H9 (cell line): ENCODE measurements around the gene SP100. TPM values are rescaled to one million over a fixed set of nuclear protein-coding genes. Genes with fewer than 3 reads are reported as not detected.

ENCODE experiments used
- DNase-seq: peaks from one replicate; pipeline ENCODE4 v3.0.0-alpha.2; 2017
- H2AFZ ChIP-seq: one replicate; pipeline ENCODE4 v1.6.1; 2013; ENCODE audit warnings: mild to moderate bottlenecking, low read length, control low read depth, moderate library complexity
- H2AK5ac ChIP-seq: 2 replicates; pipeline ENCODE4 v1.6.1; 2013; ENCODE audit warnings: low read length, control low read depth, mixed read lengths; ENCODE audit not compliant: insufficient read length
- H2BK120ac ChIP-seq: one replicate; pipeline ENCODE4 v1.6.1; 2013; ENCODE audit warnings: low read depth, mild to moderate bottlenecking, low read length, control low read depth, inconsistent platforms; ENCODE audit not compliant: poor library complexity, severe bottlenecking
- H2BK12ac ChIP-seq: 2 replicates; pipeline ENCODE4 v1.6.1; 2013; ENCODE audit warnings: low read length, control low read depth, mixed read lengths, low read depth; ENCODE audit not compliant: insufficient read length
- H2BK15ac ChIP-seq: 2 replicates; pipeline ENCODE4 v1.6.1; 2013; ENCODE audit warnings: low read depth, low read length, control low read depth
- H2BK20ac ChIP-seq: one replicate; pipeline ENCODE4 v1.6.1; 2013; ENCODE audit warnings: low read depth, mild to moderate bottlenecking, low read length, control low read depth, inconsistent platforms; ENCODE audit not compliant: poor library complexity, severe bottlenecking
- H2BK5ac ChIP-seq: 2 replicates; pipeline ENCODE4 v1.6.1; 2013; ENCODE audit warnings: low read length, control low read depth, mixed read lengths; ENCODE audit not compliant: insufficient read length
- H3K14ac ChIP-seq: 2 replicates; pipeline ENCODE4 v1.6.1; 2013; ENCODE audit warnings: low read length, control low read depth; ENCODE audit not compliant: insufficient read depth
- H3K18ac ChIP-seq: 2 replicates; pipeline ENCODE4 v1.6.1; 2013; ENCODE audit warnings: low read depth, mild to moderate bottlenecking, mixed read lengths, low read length, control low read depth; ENCODE audit not compliant: insufficient read length
- H3K23ac ChIP-seq: 2 replicates; pipeline ENCODE4 v1.6.1; 2013; ENCODE audit warnings: low read length, control low read depth, mixed read lengths, low read depth; ENCODE audit not compliant: insufficient read length
- H3K23me2 ChIP-seq: 2 replicates; pipeline ENCODE4 v1.6.1; 2013; ENCODE audit warnings: low read depth, mild to moderate bottlenecking, mixed read lengths, low read length, control low read depth; ENCODE audit not compliant: insufficient read length, poor library complexity, severe bottlenecking
- H3K27ac ChIP-seq: 2 replicates; pipeline ENCODE4 v1.5.1; 2013; ENCODE audit warnings: low read length, control low read depth, mixed read lengths, low read depth; ENCODE audit not compliant: insufficient read length
- H3K27me3 ChIP-seq: 2 replicates; pipeline ENCODE4 v1.6.1; 2013; ENCODE audit warnings: low read length, control low read depth, inconsistent platforms; ENCODE audit not compliant: insufficient read depth
- H3K4ac ChIP-seq: 2 replicates; pipeline ENCODE4 v1.6.1; 2013; ENCODE audit warnings: low read depth, mild to moderate bottlenecking, control low read depth, inconsistent platforms, low read length, moderate library complexity
- H3K4me1 ChIP-seq: 2 replicates; pipeline ENCODE4 v1.6.1; 2013; ENCODE audit warnings: low read length, control low read depth, inconsistent platforms; ENCODE audit not compliant: insufficient read depth
- H3K4me2 ChIP-seq: 2 replicates; pipeline ENCODE4 v1.6.1; 2013; ENCODE audit warnings: low read length, control low read depth, mixed read lengths; ENCODE audit not compliant: insufficient read length, insufficient read depth
- H3K56ac ChIP-seq: 2 replicates; pipeline ENCODE4 v1.6.1; 2013; ENCODE audit warnings: low read depth, mild to moderate bottlenecking, mixed read lengths, low read length, control low read depth; ENCODE audit not compliant: insufficient read length
- H3K79me1 ChIP-seq: 2 replicates; pipeline ENCODE4 v1.6.1; 2013; ENCODE audit warnings: low read depth, mild to moderate bottlenecking, moderate library complexity, low read length, control low read depth, inconsistent platforms; ENCODE audit not compliant: insufficient read depth, poor library complexity, severe bottlenecking
- H3K79me2 ChIP-seq: 2 replicates; pipeline ENCODE4 v1.6.1; 2013; ENCODE audit warnings: low read length, control low read depth, inconsistent platforms; ENCODE audit not compliant: insufficient read depth
- H3K9ac ChIP-seq: 2 replicates; pipeline ENCODE4 v1.6.1; 2013; ENCODE audit warnings: low read length, control low read depth, mixed read lengths; ENCODE audit not compliant: insufficient read length; ENCODE audit errors: extremely low read depth
- H3K9me3 ChIP-seq: one replicate; pipeline ENCODE4 v1.6.1; 2013; ENCODE audit warnings: low read depth, low read length, inconsistent platforms; ENCODE audit not compliant: control insufficient read depth
- H3T11ph ChIP-seq: one replicate; pipeline ENCODE4 v1.6.1; 2013; ENCODE audit warnings: mild to moderate bottlenecking, low read length, control low read depth, inconsistent platforms
- H4K20me1 ChIP-seq: one replicate; pipeline ENCODE4 v1.6.1; 2013; ENCODE audit not compliant: control insufficient read depth, insufficient read length, insufficient read depth
- H4K5ac ChIP-seq: 2 replicates; pipeline ENCODE4 v1.6.1; 2013; ENCODE audit warnings: low read depth, mild to moderate bottlenecking, mixed read lengths, low read length, control low read depth; ENCODE audit not compliant: insufficient read length
- H4K8ac ChIP-seq: replicated peaks from 2 replicates; pipeline ENCODE4 v1.6.1; 2013; ENCODE audit warnings: low read length, control low read depth, mixed read lengths, low read depth; ENCODE audit not compliant: insufficient read length
- H4K91ac ChIP-seq: 2 replicates; pipeline ENCODE4 v1.6.1; 2013; ENCODE audit warnings: low read depth, mild to moderate bottlenecking, moderate library complexity, mixed read lengths, low read length, control low read depth; ENCODE audit not compliant: insufficient read length
- H3K27ac Mint-ChIP-seq, 3 experiments: 2 replicates in 2 of 3; 3 replicates in 1 of 3; pipeline ENCODE4 v1.8.0; 2020 to 2021; ENCODE audit warnings: mixed read lengths in 3 of 3, mild to moderate bottlenecking in 1 of 3, moderate library complexity in 1 of 3
- H3K27me3 Mint-ChIP-seq: 2 replicates; pipeline ENCODE4 v1.8.0; 2021; ENCODE audit warnings: low read depth, mild to moderate bottlenecking, moderate library complexity, mixed read lengths
- H3K36me3 Mint-ChIP-seq, 3 experiments: 2 replicates in 2 of 3; 3 replicates in 1 of 3; pipeline ENCODE4 v1.8.0; 2020 to 2021; ENCODE audit warnings: low read depth in 3 of 3, mixed read lengths in 3 of 3; ENCODE audit not compliant: insufficient read depth in 1 of 3
- H3K4me1 Mint-ChIP-seq, 2 experiments: 2 replicates each; pipeline ENCODE4 v1.8.0; 2020; ENCODE audit warnings: mixed read lengths in 2 of 2
- H3K4me3 Mint-ChIP-seq, 2 experiments: 2 replicates in 1 of 2; 3 replicates in 1 of 2; pipeline ENCODE4 v1.8.0; 2020 to 2021; ENCODE audit warnings: mild to moderate bottlenecking in 2 of 2, mixed read lengths in 2 of 2, moderate library complexity in 1 of 2
- H3K9me3 Mint-ChIP-seq, 2 experiments: 2 replicates in 1 of 2; 3 replicates in 1 of 2; pipeline ENCODE4 v1.8.0; 2020; ENCODE audit warnings: mild to moderate bottlenecking in 2 of 2, mixed read lengths in 2 of 2, moderate library complexity in 1 of 2
- CTCF ChIP-seq: fragments of 200-600 bp; sonication (generic); conservative IDR thresholded peaks from 3 replicates; pipeline ENCODE4 v1.8.0; 2021; ENCODE audit warnings: antibody characterized with exemption, mild to moderate bottlenecking
- WGBS: extraction: QIAGEN DNeasy Blood & Tissue Kit; methylation state at CpG from one replicate; pipeline ENCODE4 v1.1.7; 2013; ENCODE audit warnings: missing lambda C conversion rate, low lambda C conversion rate, mixed read lengths; ENCODE audit not compliant: insufficient read length; ENCODE audit errors: extremely low coverage; 5-methylcytosine and 5-hydroxymethylcytosine counted together
- total RNA-seq: library from RNA; stranded (reverse); gene quantifications from 2 replicates; pipeline ENCODE4 v1.2.1, GENCODE V29; 2021

Gene SP100
- total RNA-seq, 1 experiment from 2014 or later: 0.28 TPM

- Histone ChIP-seq H3K4ac (no peak overlapping the region), H3K23me2 (no peaks in the 10 kb centered on the region), H2BK15ac (no peak overlapping the region), H2BK20ac (no peak overlapping the region), H3K79me1 (no peaks in the 10 kb centered on the region), H3T11ph (no peak overlapping the region), H4K20me1 (no peaks in the 10 kb centered on the region), H3K14ac (no peak overlapping the region), H4K8ac (no peak overlapping the region), H2BK5ac (no peak overlapping the region), H3K23ac (no peak overlapping the region), H4K91ac (no peak overlapping the region), H4K5ac (no peak overlapping the region), H2BK12ac (no peak overlapping the region), H3K27me3 (no peaks in the 10 kb centered on the region), H3K4me2 (no peak overlapping the region), H3K9me3 (no peaks in the 10 kb centered on the region), H3K79me2 (no peaks in the 10 kb centered on the region), H2BK120ac (no peak overlapping the region), H3K4me1 (no peaks in the 10 kb centered on the region), H2AK5ac (no peak overlapping the region), H3K56ac (no peak overlapping the region), H2AFZ (no peak overlapping the region), H3K9ac (no peak overlapping the region), H3K27ac (no peak overlapping the region), H3K18ac (no peak overlapping the region)
- Mint-ChIP-seq H3K4me3 (no peak overlapping the region), H3K36me3 (no peaks in the 10 kb centered on the region), H3K4me1 (no peaks in the 10 kb centered on the region), H3K27me3 (no peaks in the 10 kb centered on the region), H3K27ac (no peak overlapping the region), H3K9me3 (no peaks in the 10 kb centered on the region)
- no CpG with 5 or more reads among the region's 4 CpGs for WGBS
- no peak for DNase-seq
- TF ChIP-seq CTCF: no peak
These were observed 176.8 kb downstream of the SP100 start for GRCh38 chr2:230592775-230593174.

Other genes starting within 250 kb of the SP100 start
- 2.9 and 3.7 TPM in 2 replicates for gene SP110, start 196.2 kb upstream of the SP100 start, total RNA-seq
- gene SP140, start 190.5 kb upstream of the SP100 start, total RNA-seq: 0.31 and 0.70 TPM in 2 replicates
- 1.3 and 1.9 TPM in 2 replicates for gene SP140L, start 89.0 kb upstream of the SP100 start, total RNA-seq